Measurements from ENCODE around the gene MSI2. TPM values are rescaled to one million over a fixed set of nuclear protein-coding genes. Genes with fewer than 3 reads are reported as not detected.

Gene MSI2
- total RNA-seq, 2 donors from 2014 or later: 30.1 to 41.1 TPM

- no peak for DNase-seq (ENCODE audit: low spot score)
- Histone ChIP-seq H3K27me3 (no peaks in the 10 kb centered on the region), H3K27ac (no peak overlapping the region), H3K4me3 (no peak overlapping the region), H3K9me3 (no peaks in the 10 kb centered on the region), H3K36me3 (peaks cover 29% of the 10 kb centered on the region), H3K4me1 (peaks cover 0 to 12% of the 10 kb centered on the region in 2 donors)
- no peak for TF ChIP-seq CTCF (IDR thresholded peaks at IDR 0.05)
These were observed 17.2 kb downstream of the MSI2 start for GRCh38 chr17:57273490-57273889.

GRCh38 chr17:57274162-57274561 lies 17.8 kb downstream of the MSI2 start:
- H3K4me3 ChIP-seq: no peak overlapping the region
- H3K4me1 ChIP-seq: peaks cover 0 to 12% of the 10 kb centered on the region in 2 donors
- no peak for TF ChIP-seq CTCF (IDR thresholded peaks at IDR 0.05)
- peaks cover 23% of the 10 kb centered on the region for H3K36me3 ChIP-seq
- no peaks in the 10 kb centered on the region for H3K27me3 ChIP-seq
- DNase-seq (ENCODE audit: low spot score): no peak
- no peaks in the 10 kb centered on the region for H3K9me3 ChIP-seq
- H3K27ac ChIP-seq: no peak overlapping the region

GRCh38 chr17:57275071-57275764 lies 18.9 kb downstream of the MSI2 start:
- Histone ChIP-seq H3K4me3 (no peak overlapping the region), H3K27me3 (no peaks in the 10 kb centered on the region), H3K27ac (no peak overlapping the region), H3K4me1 (peaks cover 0 to 10% of the 10 kb centered on the region in 2 donors), H3K9me3 (no peaks in the 10 kb centered on the region), H3K36me3 (peaks cover 21% of the 10 kb centered on the region)
- no peak for TF ChIP-seq CTCF (IDR thresholded peaks at IDR 0.05)
- no peak for DNase-seq (ENCODE audit: low spot score)

- TF ChIP-seq CTCF (IDR thresholded peaks at IDR 0.05): no peak
- H3K9me3 ChIP-seq: no peaks in the 10 kb centered on the region
- H3K27ac ChIP-seq: no peak overlapping the region
- DNase-seq (ENCODE audit: low spot score): no peak
- no peaks in the 10 kb centered on the region for H3K27me3 ChIP-seq
- H3K4me3 ChIP-seq: no peak overlapping the region
- peaks cover 0 to 8% of the 10 kb centered on the region in 2 donors for H3K4me1 ChIP-seq
- peaks cover 21% of the 10 kb centered on the region for H3K36me3 ChIP-seq
These were observed 20.3 kb downstream of the MSI2 start for GRCh38 chr17:57276621-57277020.

GRCh38 chr17:57277923-57278604 lies 21.7 kb downstream of the MSI2 start:
- no peak overlapping the region for H3K27ac ChIP-seq
- no peak for TF ChIP-seq CTCF (IDR thresholded peaks at IDR 0.05)

More at GRCh38 chr17:57277923-57278604, 21.7 kb downstream of the MSI2 start:
- no peak for DNase-seq (ENCODE audit: low spot score)
- H3K36me3 ChIP-seq: peaks cover 13% of the 10 kb centered on the region
- H3K4me3 ChIP-seq: no peak overlapping the region
- no peaks in the 10 kb centered on the region for H3K9me3 ChIP-seq
- H3K27me3 ChIP-seq: no peaks in the 10 kb centered on the region
- peaks cover 0 to 17% of the 10 kb centered on the region in 2 donors for H3K4me1 ChIP-seq

Data from right atrium auricular region (tissue), 2 donors.